Activated CD8-positive, alpha-beta memory T cell treated with anti-CD3 and anti-CD28 coated beads for 1 hour (primary cell): ENCODE results near the gene OR4F17.
A peak's percentile ranks its signal among the peaks of the same experiment; 100 is the strongest.
"Not testable (repeated sequence)": the region's sequence is repeated elsewhere in the genome, so short reads cannot be mapped to it uniquely, and the experiment has no call there.

Experiments used
- DNase-seq, 2 donors: peaks; one replicate each; pipeline ENCODE4 v3.0.0-alpha.2; 2020; ENCODE audit warnings: low read depth in 1 of 2; ENCODE audit errors: extremely low read depth in 1 of 2

The OR4F17 gene, protein sequence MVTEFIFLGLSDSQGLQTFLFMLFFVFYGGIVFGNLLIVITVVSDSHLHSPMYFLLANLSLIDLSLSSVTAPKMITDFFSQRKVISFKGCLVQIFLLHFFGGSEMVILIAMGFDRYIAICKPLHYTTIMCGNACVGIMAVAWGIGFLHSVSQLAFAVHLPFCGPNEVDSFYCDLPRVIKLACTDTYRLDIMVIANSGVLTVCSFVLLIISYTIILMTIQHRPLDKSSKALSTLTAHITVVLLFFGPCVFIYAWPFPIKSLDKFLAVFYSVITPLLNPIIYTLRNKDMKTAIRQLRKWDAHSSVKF

DNA sequence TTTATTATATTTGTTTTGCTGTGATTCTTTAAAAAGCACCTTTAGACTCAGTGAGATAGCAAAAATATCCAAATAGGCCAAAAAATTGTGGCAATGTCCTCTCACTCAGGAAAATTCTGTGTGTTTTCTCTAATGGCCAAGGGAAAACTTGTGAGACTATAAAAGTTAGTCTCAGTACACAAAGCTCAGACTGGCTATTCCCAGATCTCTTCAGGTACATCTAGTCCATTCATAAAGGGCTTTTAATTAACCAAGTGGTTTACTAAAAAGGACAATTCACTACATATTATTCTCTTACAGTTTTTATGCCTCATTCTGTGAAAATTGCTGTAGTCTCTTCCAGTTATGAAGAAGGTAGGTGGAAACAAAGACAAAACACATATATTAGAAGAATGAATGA, at the start of gene OR4F17:
Gene OR4F17 (plus strand): TSS at position 301 of the 400 bp plus-strand sequence. CDS start 3,575 bp downstream, outside the sequence.
- DNase-seq = not testable (repeated sequence)

DNA sequence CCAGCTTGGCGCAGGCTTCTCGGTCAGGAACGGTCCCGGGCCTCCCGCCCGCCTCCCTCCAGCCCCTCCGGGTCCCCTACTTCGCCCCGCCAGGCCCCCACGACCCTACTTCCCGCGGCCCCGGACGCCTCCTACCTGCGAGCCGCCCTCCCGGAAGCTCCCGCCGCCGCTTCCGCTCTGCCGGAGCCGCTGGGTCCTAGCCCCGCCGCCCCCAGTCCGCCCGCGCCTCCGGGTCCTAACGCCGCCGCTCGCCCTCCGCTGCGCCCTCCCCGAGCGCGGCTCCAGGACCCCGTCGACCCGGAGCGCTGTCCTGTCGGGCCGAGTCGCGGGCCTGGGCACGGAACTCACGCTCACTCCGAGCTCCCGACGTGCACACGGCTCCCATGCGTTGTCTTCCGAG, 36.1 kb upstream of the OR4F17 start:
- peak; percentile 16 to 17 for DNase-seq

DNA sequence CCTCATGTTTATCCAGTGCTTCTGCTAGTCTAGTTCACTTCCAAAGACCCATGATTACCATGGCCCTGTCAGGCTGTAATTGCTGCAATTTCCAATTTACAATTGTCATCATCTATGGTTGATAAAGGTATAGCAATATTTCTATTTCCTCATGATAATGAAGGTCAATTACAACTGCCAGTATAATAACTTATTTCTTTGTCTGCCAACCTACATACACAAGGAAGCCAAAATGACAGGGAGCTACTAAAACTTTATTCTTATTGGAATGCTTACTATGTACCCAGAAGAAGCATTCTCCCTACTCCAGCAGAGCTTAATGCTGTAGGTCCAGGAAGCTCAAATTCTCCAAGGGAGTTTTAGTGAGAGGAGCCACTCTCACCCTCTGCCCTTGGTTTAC, 24.0 kb upstream of the OR4F17 start:
- DNase-seq = not testable (repeated sequence)

DNA sequence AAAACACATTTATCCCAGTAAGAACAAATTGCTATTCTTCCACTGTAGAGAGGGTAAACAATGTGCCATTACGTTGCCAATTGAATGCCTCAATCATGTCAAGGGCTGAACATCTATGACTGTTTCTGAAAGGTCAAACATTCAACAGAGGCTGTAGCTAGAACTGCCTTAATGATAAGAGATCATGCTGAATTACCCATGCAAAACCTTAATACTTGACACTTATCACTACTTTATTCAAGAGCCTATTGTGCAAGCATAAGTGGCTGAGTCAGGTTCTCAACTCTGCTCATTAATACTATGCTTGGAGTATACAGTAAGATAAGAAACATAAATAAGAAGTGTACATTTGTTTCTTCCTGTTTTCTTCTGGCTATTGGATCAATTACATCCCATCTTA, 23.3 kb upstream of the OR4F17 start:
- DNase-seq = not testable (repeated sequence)

DNA sequence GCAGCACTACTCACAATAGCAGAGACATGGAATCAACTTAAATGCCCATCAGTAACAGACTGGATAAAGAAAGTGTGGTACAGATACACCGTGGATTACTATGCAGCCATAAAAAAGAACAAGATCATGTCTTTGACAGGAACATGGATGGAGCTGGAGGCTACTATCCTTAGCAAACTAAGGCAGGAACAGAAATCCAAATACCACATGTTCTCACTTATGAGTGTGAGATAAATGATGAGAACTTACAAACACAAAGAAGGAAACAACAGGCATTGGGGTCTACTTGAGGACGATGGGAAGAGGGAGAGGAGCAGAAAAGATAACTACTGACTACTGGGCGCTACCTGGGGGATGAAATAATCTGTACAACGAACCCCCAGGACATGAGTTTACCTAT, 16.2 kb upstream of the OR4F17 start:
- DNase-seq = not testable (repeated sequence)

DNA sequence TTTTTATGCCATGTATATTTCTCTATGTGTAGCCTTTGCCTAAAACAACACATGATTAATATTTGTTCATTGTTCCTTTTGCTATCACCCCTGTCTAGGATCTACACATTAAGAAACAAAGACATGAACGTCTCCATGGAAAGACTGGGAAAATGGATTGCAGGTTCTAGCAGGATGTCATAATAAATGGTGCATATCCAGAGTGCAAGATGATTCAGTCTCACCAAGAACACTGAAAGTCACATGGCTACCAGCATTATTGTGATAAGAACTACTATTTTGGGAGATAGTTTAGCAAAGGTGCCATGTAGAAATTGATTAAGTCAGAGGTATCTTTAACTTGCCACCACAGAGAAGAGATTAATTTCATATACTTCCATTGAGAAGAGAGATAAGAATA, 12.1 kb upstream of the OR4F17 start:
- DNase-seq = not testable (repeated sequence)

DNA sequence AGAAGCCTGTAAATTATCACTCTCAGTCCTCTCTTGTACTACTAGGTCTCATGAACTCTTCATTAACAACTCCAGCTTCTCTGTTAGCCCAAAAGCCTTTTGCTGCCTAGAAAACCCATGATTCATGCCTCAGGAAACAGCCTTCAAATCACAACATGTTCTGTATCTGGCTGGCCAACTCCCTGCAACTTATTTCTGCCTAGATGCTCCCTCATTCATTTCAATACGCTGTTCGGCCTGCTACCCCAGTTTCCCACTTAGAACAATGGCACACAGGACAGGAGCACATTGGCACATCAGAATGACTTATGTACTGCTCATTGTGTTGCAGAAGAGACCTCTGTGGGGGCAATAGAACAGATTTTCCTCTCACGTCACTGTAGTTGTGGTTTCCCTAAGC, 9.3 kb upstream of the OR4F17 start:
- not testable (repeated sequence) for DNase-seq

DNA sequence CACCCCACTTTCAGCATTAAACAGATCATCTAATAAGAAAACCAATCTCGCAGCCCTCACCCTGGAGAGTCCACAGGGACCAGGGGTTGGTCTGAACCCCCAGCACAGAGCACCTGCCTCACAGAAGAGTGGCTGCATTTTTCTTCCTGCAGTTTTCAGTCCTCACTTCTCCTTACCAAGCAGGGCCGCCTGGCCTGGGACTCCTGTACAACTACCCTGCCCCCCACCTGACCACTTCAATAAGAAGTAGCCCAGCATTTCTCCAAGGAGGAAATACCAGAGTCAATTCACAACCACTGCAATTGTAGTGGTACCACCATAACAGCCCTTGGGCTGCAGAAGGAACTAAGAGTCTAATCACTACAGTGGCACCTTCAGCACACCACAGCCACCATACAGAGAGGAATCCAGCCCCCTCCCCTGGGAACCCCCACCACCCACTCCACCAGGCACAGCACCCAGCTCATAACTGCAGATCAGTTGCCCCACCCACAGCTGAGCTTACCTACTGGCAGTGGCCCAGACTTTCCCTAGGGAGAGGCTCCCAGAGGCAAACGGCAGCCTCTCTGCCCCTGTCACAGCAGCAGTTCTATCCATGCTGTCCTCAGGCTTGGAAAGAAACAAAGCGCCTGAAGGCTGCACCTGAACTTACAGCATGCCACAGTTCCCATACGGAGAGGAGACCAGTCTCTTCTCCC, 13.7 kb downstream of the OR4F17 start:
- not testable (repeated sequence) for DNase-seq
